HEK293 (cell line): ENCODE results near the gene SLAIN2.

Experiments used
- CTCF ChIA-PET: fragments of 350-600 bp; formaldehyde crosslinking; extraction: SDS; loops from one replicate; lab custom pipeline; 2021; ENCODE audit warnings: antibody characterized with exemption; lab: Yijun Ruan, JAX
- POLR2A ChIA-PET: fragments of 300-600 bp; formaldehyde crosslinking; extraction: SDS; loops from one replicate; lab custom pipeline; 2020; ENCODE audit warnings: antibody characterized with exemption, inconsistent platforms; lab: Yijun Ruan, JAX
- H3K27ac ChIP-seq: fragments of 200-500 bp; sonication (Bioruptor generic); 2 replicates; pipeline ENCODE4 v1.5.1; 2014; ENCODE audit warnings: low read depth, low read length, control low read depth, inconsistent platforms; ENCODE audit errors: extremely low read depth
- H3K36me3 ChIP-seq, 2 experiments: fragments of 200-500 bp in 1 of 2; sonication (Bioruptor generic) in 1 of 2; 1 replicate in 1 of 2; 2 replicates in 1 of 2; pipeline ENCODE4 v1.5.1; 2014 to 2017; ENCODE audit warnings: inconsistent platforms in 2 of 2, low read length in 2 of 2; ENCODE audit not compliant: control insufficient read depth in 2 of 2, insufficient read depth in 1 of 2
- H3K4me1 ChIP-seq: fragments of 200-500 bp; sonication (Bioruptor generic); 2 replicates; pipeline ENCODE4 v1.5.1; 2014; ENCODE audit warnings: mild to moderate bottlenecking, low read length, inconsistent platforms; ENCODE audit not compliant: control insufficient read depth, insufficient read depth
- H3K4me3 ChIP-seq: 2 replicates; pipeline ENCODE4 v1.5.1; 2011; ENCODE audit warnings: low read depth, mild to moderate bottlenecking, control low read depth, low read length, moderate library complexity
- H3K9me3 ChIP-seq: fragments of 200-500 bp; sonication (Bioruptor generic); 2 replicates; pipeline ENCODE4 v1.5.1; 2014; ENCODE audit warnings: low read depth, low read length, inconsistent platforms; ENCODE audit not compliant: control insufficient read depth, insufficient read depth
- BCL11B ChIP-seq: fragments of 450-650 bp; formaldehyde crosslinking; IDR thresholded peaks from 2 replicates; pipeline ENCODE4 v1.5.1; 2016; ENCODE audit warnings: low read depth, missing biosample characterization, missing genetic modification characterization
- KLF10 ChIP-seq: fragments of 450-650 bp; IDR thresholded peaks from 2 replicates; pipeline ENCODE4 v1.5.1; 2018; ENCODE audit warnings: missing biosample characterization, mild to moderate bottlenecking, missing genetic modification characterization
- KLF7 ChIP-seq: fragments of 450-650 bp; formaldehyde crosslinking; IDR thresholded peaks from 2 replicates; pipeline ENCODE4 v1.5.1; 2016; ENCODE audit warnings: missing biosample characterization, missing genetic modification characterization, borderline replicate concordance
- KLF9 ChIP-seq: fragments of 450-650 bp; formaldehyde crosslinking; IDR thresholded peaks from 2 replicates; pipeline ENCODE4 v1.5.1; 2016; ENCODE audit warnings: missing biosample characterization, missing genetic modification characterization, low read depth
- MEIS1 ChIP-seq: sonication (generic); formaldehyde crosslinking; IDR thresholded peaks from 2 replicates; pipeline ENCODE4 v1.8.1; 2022; ENCODE audit warnings: missing genetic modification reagents, mild to moderate bottlenecking, borderline replicate concordance
- PBX3 ChIP-seq: sonication (generic); formaldehyde crosslinking; IDR thresholded peaks from 2 replicates; pipeline ENCODE4 v1.8.1; 2022; ENCODE audit warnings: mild to moderate bottlenecking, moderate library complexity, missing genetic modification reagents
- REST ChIP-seq: fragments of 450-650 bp; formaldehyde crosslinking; IDR thresholded peaks from 2 replicates; pipeline ENCODE4 v1.5.1; 2016; ENCODE audit warnings: missing biosample characterization, missing genetic modification characterization
- SCRT1 ChIP-seq: fragments of 450-650 bp; formaldehyde crosslinking; IDR thresholded peaks from 2 replicates; pipeline ENCODE4 v1.5.1; 2016; ENCODE audit warnings: missing biosample characterization, missing genetic modification characterization, borderline replicate concordance
- SP3 ChIP-seq: fragments of 450-650 bp; formaldehyde crosslinking; IDR thresholded peaks from 2 replicates; pipeline ENCODE4 v1.5.1; 2016; ENCODE audit warnings: missing biosample characterization, missing genetic modification characterization
- WT1 ChIP-seq: fragments of 450-650 bp; formaldehyde crosslinking; IDR thresholded peaks from 2 replicates; pipeline ENCODE4 v1.5.1; 2016; ENCODE audit warnings: missing biosample characterization, missing genetic modification characterization
- ZBTB17 ChIP-seq: fragments of 450-650 bp; formaldehyde crosslinking; IDR thresholded peaks from 2 replicates; pipeline ENCODE4 v1.5.1; 2016; ENCODE audit warnings: missing biosample characterization, missing genetic modification characterization
- ZFP37 ChIP-seq: fragments of 450-650 bp; formaldehyde crosslinking; IDR thresholded peaks from 2 replicates; pipeline ENCODE4 v1.5.1; 2016; ENCODE audit warnings: missing biosample characterization, missing genetic modification characterization
- ZNF133 ChIP-seq: fragments of 450-650 bp; formaldehyde crosslinking; IDR thresholded peaks from 2 replicates; pipeline ENCODE4 v1.5.1; 2016; ENCODE audit warnings: missing biosample characterization, missing genetic modification characterization
- ZNF140 ChIP-seq: fragments of 450-650 bp; formaldehyde crosslinking; IDR thresholded peaks from 2 replicates; pipeline ENCODE4 v1.5.1; 2016; ENCODE audit warnings: missing biosample characterization, missing genetic modification characterization
- ZNF146 ChIP-seq: fragments of 450-650 bp; formaldehyde crosslinking; IDR thresholded peaks from 2 replicates; pipeline ENCODE4 v1.5.1; 2016; ENCODE audit warnings: missing biosample characterization, missing genetic modification characterization
- ZNF184 ChIP-seq: fragments of 450-650 bp; IDR thresholded peaks from 2 replicates; pipeline ENCODE4 v1.5.1; 2018; ENCODE audit warnings: missing biosample characterization, mild to moderate bottlenecking, missing genetic modification characterization
- ZNF221 ChIP-seq: fragments of 450-650 bp; formaldehyde crosslinking; IDR thresholded peaks from 2 replicates; pipeline ENCODE4 v1.5.1; 2017; ENCODE audit warnings: missing biosample characterization, missing genetic modification characterization, borderline replicate concordance
- ZNF248 ChIP-seq: fragments of 450-650 bp; formaldehyde crosslinking; IDR thresholded peaks from 2 replicates; pipeline ENCODE4 v1.5.1; 2017; ENCODE audit warnings: missing biosample characterization, missing genetic modification characterization
- ZNF433 ChIP-seq: fragments of 450-650 bp; formaldehyde crosslinking; IDR thresholded peaks from 2 replicates; pipeline ENCODE4 v1.5.1; 2016; ENCODE audit warnings: missing biosample characterization, missing genetic modification characterization, low read depth
- ZNF544 ChIP-seq: fragments of 450-650 bp; formaldehyde crosslinking; IDR thresholded peaks from 2 replicates; pipeline ENCODE4 v1.5.0; 2017; ENCODE audit warnings: missing biosample characterization, missing genetic modification characterization
- ZNF548 ChIP-seq: fragments of 450-650 bp; formaldehyde crosslinking; IDR thresholded peaks from 2 replicates; pipeline ENCODE4 v1.5.1; 2016; ENCODE audit warnings: missing biosample characterization, missing genetic modification characterization
- ZNF549 ChIP-seq: fragments of 450-650 bp; IDR thresholded peaks from 2 replicates; pipeline ENCODE4 v1.5.1; 2018; ENCODE audit warnings: missing biosample characterization, missing genetic modification characterization, mild to moderate bottlenecking, inconsistent platforms, moderate library complexity
- ZNF660 ChIP-seq: fragments of 450-650 bp; IDR thresholded peaks from 2 replicates; pipeline ENCODE4 v1.5.1; 2018; ENCODE audit warnings: missing biosample characterization, mild to moderate bottlenecking, missing genetic modification characterization
- ZNF785 ChIP-seq: fragments of 450-650 bp; formaldehyde crosslinking; IDR thresholded peaks from 2 replicates; pipeline ENCODE4 v1.5.1; 2016; ENCODE audit warnings: missing biosample characterization, missing genetic modification characterization
- ZNF837 ChIP-seq: fragments of 450-650 bp; formaldehyde crosslinking; IDR thresholded peaks from 2 replicates; pipeline ENCODE4 v1.5.1; 2016; ENCODE audit warnings: missing biosample characterization, missing genetic modification characterization
- TF ChIP-seq, protein P1 (sequence below): fragments of 450-650 bp; IDR thresholded peaks from 2 replicates; pipeline ENCODE4 v1.5.1; 2018; ENCODE audit warnings: missing biosample characterization, mild to moderate bottlenecking, missing genetic modification characterization
- TF ChIP-seq, protein P2 (sequence below): fragments of 450-650 bp; formaldehyde crosslinking; IDR thresholded peaks from 2 replicates; pipeline ENCODE4 v1.5.1; 2016; ENCODE audit warnings: missing biosample characterization, missing genetic modification characterization
- TF ChIP-seq, protein P3 (sequence below): fragments of 450-650 bp; formaldehyde crosslinking; IDR thresholded peaks from 2 replicates; pipeline ENCODE4 v1.5.1; 2016; ENCODE audit warnings: missing biosample characterization, missing genetic modification characterization

Gene SLAIN2

DNA sequence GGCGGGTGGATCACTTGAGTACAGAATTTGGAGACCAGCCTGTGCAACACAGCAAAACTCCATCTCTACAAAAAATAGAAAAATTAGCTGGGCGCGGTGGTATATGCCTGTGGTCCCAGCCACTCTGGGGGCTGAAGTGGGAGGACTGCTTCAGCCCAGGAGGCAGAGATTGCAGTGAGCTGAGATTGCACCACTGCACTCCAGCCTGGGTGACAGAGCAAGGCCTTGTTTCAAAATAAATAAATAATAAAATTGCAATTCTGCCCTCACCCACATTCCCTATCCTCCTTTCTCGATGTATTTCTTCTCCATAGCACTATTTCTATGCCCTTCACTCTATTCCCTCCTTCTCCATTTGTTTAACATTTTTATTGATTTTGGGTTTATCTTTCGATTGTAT is 8.7 kb upstream of the SLAIN2 start:
- Histone ChIP-seq H3K4me3 (no peak overlapping the region), H3K4me1 (0 out of 2 replicates have a peak, but pooled peaks cover 2% of the 10 kb centered on the region), H3K36me3 (no peaks in the 10 kb centered on the region), H3K9me3 (no peaks in the 10 kb centered on the region), H3K27ac (no peak overlapping the region)
- CTCF ChIA-PET = no interaction called here
- TF ChIP-seq ZNF140 (tag by site-specific recombination) (peak; percentile 75; the same call in 1 of the 2 replicates), ZNF221 (tag by site-specific recombination) (no peak)
- POLR2A ChIA-PET = no interaction called here

DNA sequence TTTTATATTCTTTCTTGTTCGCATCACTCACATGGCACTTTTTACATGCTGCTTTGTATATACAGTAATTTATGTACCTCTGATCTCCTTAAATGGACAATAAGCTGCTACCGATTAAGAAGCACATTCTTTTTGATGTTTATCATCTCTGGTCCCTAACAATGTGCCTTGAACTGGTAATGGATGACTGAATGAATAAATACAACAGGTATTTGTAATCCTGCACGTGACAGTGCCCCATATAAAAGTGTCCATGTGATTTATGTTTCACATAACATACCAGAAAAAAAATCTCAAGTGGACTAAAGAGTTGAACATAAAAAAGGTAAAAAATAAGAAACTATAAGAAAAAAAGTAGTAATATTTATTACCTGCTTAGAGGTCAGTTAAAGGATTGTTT is 7.7 kb upstream of the SLAIN2 start:
- no peak overlapping the region for H3K4me3 ChIP-seq
- ChIA-PET POLR2A (no interaction called here), CTCF (interaction anchor here (0.6 to 0.7 kb wide), 2 partner anchors 263 to 364 kb away, joined by 4 to 5 read pairs; no protein-coding TSS in a partner anchor)
- H3K27ac ChIP-seq = no peak overlapping the region
- 0 out of 2 replicates have a peak, but pooled peaks cover 2% of the 10 kb centered on the region for H3K4me1 ChIP-seq
- no peaks in the 10 kb centered on the region for H3K36me3 ChIP-seq
- H3K9me3 ChIP-seq = no peaks in the 10 kb centered on the region
- TF ChIP-seq KLF7 = no peak
- no peak for TF ChIP-seq ZNF133
- TF ChIP-seq, protein P1, sequence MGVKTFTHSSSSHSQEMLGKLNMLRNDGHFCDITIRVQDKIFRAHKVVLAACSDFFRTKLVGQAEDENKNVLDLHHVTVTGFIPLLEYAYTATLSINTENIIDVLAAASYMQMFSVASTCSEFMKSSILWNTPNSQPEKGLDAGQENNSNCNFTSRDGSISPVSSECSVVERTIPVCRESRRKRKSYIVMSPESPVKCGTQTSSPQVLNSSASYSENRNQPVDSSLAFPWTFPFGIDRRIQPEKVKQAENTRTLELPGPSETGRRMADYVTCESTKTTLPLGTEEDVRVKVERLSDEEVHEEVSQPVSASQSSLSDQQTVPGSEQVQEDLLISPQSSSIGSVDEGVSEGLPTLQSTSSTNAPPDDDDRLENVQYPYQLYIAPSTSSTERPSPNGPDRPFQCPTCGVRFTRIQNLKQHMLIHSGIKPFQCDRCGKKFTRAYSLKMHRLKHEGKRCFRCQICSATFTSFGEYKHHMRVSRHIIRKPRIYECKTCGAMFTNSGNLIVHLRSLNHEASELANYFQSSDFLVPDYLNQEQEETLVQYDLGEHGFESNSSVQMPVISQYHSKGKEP (tag by site-specific recombination) = no peak
- TF ChIP-seq ZBTB17 (tag by site-specific recombination) = no peak
- no peak for TF ChIP-seq ZNF146
- no peak for TF ChIP-seq ZNF248 (tag by site-specific recombination)
- TF ChIP-seq, protein P2, sequence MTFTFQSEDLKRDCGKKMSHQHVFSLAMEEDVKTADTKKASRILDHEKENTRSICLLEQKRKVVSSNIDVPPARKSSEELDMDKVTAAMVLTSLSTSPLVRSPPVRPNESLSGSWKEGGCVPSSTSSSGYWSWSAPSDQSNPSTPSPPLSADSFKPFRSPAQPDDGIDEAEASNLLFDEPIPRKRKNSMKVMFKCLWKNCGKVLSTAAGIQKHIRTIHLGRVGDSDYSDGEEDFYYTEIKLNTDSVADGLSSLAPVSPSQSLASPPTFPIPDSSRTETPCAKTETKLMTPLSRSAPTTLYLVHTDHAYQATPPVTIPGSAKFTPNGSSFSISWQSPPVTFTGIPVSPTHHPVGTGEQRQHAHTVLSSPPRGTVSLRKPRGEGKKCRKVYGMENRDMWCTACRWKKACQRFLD (tag by site-specific recombination) = no peak
- no peak for TF ChIP-seq BCL11B (tag by site-specific recombination)
- TF ChIP-seq ZNF548 (tag by site-specific recombination) = no peak
- no peak for TF ChIP-seq REST (tag by site-specific recombination)
- TF ChIP-seq ZNF785 (tag by site-specific recombination) = no peak
- TF ChIP-seq ZNF660 (tag by site-specific recombination) = no peak
- no peak for TF ChIP-seq ZNF184 (tag by site-specific recombination)
- no peak for TF ChIP-seq ZNF544
- no peak for TF ChIP-seq MEIS1 (CRISPR knock-in tag)
- no peak for TF ChIP-seq KLF9 (tag by site-specific recombination)
- TF ChIP-seq KLF10 (tag by site-specific recombination) = no peak
- TF ChIP-seq WT1 (tag by site-specific recombination) = no peak
- TF ChIP-seq ZFP37 = no peak
- no peak for TF ChIP-seq PBX3 (CRISPR knock-in tag)
- TF ChIP-seq SCRT1 = no peak
- no peak for TF ChIP-seq SP3 (tag by site-specific recombination)
- no peak for TF ChIP-seq ZNF837 (tag by site-specific recombination)
- TF ChIP-seq, protein P3, sequence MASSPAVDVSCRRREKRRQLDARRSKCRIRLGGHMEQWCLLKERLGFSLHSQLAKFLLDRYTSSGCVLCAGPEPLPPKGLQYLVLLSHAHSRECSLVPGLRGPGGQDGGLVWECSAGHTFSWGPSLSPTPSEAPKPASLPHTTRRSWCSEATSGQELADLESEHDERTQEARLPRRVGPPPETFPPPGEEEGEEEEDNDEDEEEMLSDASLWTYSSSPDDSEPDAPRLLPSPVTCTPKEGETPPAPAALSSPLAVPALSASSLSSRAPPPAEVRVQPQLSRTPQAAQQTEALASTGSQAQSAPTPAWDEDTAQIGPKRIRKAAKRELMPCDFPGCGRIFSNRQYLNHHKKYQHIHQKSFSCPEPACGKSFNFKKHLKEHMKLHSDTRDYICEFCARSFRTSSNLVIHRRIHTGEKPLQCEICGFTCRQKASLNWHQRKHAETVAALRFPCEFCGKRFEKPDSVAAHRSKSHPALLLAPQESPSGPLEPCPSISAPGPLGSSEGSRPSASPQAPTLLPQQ (tag by site-specific recombination) = no peak
- TF ChIP-seq ZNF549 (tag by site-specific recombination) = no peak
- TF ChIP-seq ZNF433 (tag by site-specific recombination) = no peak
